Activated CD4-positive, alpha-beta memory T cell treated with anti-CD3 and anti-CD28 coated beads for 36 hours (primary cell): ENCODE data around the gene MAST2. TPM values are rescaled to one million over a fixed set of nuclear protein-coding genes. Genes with fewer than 3 reads are reported as not detected.
"Not testable (repeated sequence)": the region's sequence is repeated elsewhere in the genome, so short reads cannot be mapped to it uniquely, and the experiment has no call there.

Experiments
- CTCF ChIA-PET: fragments of 350-600 bp; sonication (Branson Sonifier 250); formaldehyde crosslinking; loops from one replicate; lab custom pipeline; 2021; ENCODE audit warnings: antibody characterized with exemption, inconsistent platforms; lab: Charles Lee
- POLR2A ChIA-PET: fragments of 350-600 bp; sonication (Branson Sonifier 250); formaldehyde crosslinking; loops from one replicate; lab custom pipeline; 2021; ENCODE audit warnings: antibody characterized with exemption; lab: Charles Lee
- DNase-seq: peaks from one replicate; pipeline ENCODE4 v3.0.0-alpha.2; 2020
- H3K27ac Mint-ChIP-seq: one replicate; pipeline ENCODE4 v1.8.0; 2021; ENCODE audit warnings: mixed read lengths
- H3K27me3 Mint-ChIP-seq: one replicate; pipeline ENCODE4 v1.8.0; 2021; ENCODE audit warnings: mixed read lengths
- H3K36me3 Mint-ChIP-seq: one replicate; pipeline ENCODE4 v1.8.0; 2021; ENCODE audit warnings: mixed read lengths
- H3K4me1 Mint-ChIP-seq: one replicate; pipeline ENCODE4 v1.8.0; 2021; ENCODE audit warnings: low read depth, mixed read lengths
- H3K4me3 Mint-ChIP-seq: one replicate; pipeline ENCODE4 v1.8.0; 2021; ENCODE audit warnings: mild to moderate bottlenecking, mixed read lengths
- H3K9me3 Mint-ChIP-seq: one replicate; pipeline ENCODE4 v1.8.0; 2021; ENCODE audit warnings: mixed read lengths
- intact Hi-C: fragments of 100-400 bp; cut with micrococcal nuclease; formaldehyde crosslinking; loops from one replicate; pipeline ENCODE4 v1.15.1; 2023
- total RNA-seq, 2 experiments: library from RNA; stranded (reverse); gene quantifications; one replicate each; pipeline ENCODE4 v1.2.3, GENCODE V29; 2021

Gene MAST2
- total RNA-seq, 2 experiments from 2014 or later: 25.1 to 26.6 TPM

DNA sequence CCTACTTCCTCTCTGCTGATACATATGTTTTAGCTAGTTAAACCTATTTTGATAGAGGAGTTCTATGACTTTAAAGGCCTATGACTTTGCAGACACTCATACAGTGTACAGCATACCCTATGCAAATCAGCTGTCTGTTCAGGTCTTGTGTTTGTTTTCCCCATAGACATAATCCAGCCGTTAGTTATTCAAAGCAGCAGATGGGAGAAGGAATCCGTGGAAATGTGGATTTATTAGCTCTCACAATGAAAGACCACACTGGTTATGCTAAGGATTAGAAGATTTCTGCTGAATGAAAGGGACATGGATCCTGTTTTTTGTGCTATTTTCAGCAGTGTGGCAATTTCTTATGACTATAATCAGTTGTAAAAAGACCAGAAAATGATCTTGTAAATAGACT, 59.8 kb downstream of the MAST2 start:
- no peaks in the 10 kb centered on the region for H3K27me3 Mint-ChIP-seq
- H3K27ac Mint-ChIP-seq: no peak overlapping the region
- ChIA-PET CTCF (interaction anchor here (0.6 kb wide), 1 partner anchor 15 kb away, joined by 4 read pairs; no protein-coding TSS in a partner anchor), POLR2A (interaction anchor here (0.5 to 1.1 kb wide), 2 partner anchors 23 to 59 kb away, joined by 3 read pairs; no protein-coding TSS in a partner anchor)
- no peaks in the 10 kb centered on the region for H3K9me3 Mint-ChIP-seq
- no peak for DNase-seq
- no peaks in the 10 kb centered on the region for H3K36me3 Mint-ChIP-seq
- intact Hi-C loops: loop anchor here (5.0 to 10.0 kb wide), 2 partner anchors 58 to 176 kb away; partner anchors contain the start of genes GPBP1L1, MAST2 and TMEM69
- no peak overlapping the region for H3K4me3 Mint-ChIP-seq
- H3K4me1 Mint-ChIP-seq: peaks cover 49% of the 10 kb centered on the region

GRCh38 chr1:45864167-45865106, 61.0 kb downstream of the MAST2 start:
- no peaks in the 10 kb centered on the region for H3K9me3 Mint-ChIP-seq
- intact Hi-C loops: loop anchor here (5.0 to 10.0 kb wide), 2 partner anchors 60 to 177 kb away; partner anchors contain the start of genes GPBP1L1, MAST2 and TMEM69
- ChIA-PET CTCF (interaction anchor here (0.7 kb wide), 1 partner anchor 109 kb away, joined by 3 read pairs; no protein-coding TSS in a partner anchor), POLR2A (no interaction called here)
- peak overlapping the region; percentile 53 for H3K4me3 Mint-ChIP-seq
- H3K27me3 Mint-ChIP-seq: no peaks in the 10 kb centered on the region
- no peak for DNase-seq
- peak overlapping the region; percentile 31 for H3K27ac Mint-ChIP-seq
- H3K4me1 Mint-ChIP-seq: peaks cover 49% of the 10 kb centered on the region
- H3K36me3 Mint-ChIP-seq: no peaks in the 10 kb centered on the region

DNA sequence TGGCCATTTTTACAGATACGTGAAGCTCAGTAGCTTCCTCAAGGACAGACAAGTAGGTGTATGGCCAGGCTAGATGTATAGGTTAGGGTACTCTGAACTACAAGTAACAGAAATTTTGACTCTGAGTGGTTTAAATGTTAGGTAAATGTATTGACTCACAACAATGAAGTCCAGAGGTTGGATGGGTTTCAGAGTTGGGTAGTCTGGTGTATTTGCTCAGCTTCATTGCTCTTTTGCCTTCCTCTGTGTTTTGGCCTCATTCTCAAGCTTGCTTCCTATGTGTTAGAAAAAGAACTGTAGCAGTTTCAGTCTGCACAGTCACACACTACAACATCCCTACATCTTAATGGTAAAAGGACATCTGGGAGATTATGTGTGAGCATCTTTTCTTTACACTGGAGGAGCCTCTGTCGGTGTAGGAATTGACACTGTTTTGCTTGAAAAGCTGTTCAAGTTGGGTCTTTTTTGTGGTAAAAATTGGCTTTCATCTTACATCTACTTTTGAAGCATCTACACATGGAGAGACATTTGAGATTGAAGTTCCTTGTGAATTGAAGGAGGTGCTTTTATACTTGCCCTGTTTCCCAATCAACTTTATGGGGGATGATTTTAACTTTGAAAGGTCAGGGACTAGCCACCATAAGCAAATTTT, 64.4 kb downstream of the MAST2 start:
- ChIA-PET POLR2A (no interaction called here), CTCF (interaction anchor here (1.0 kb wide), 1 partner anchor 13 kb away, joined by 3 read pairs; no protein-coding TSS in a partner anchor)
- Mint-ChIP-seq H3K4me3 (no peak overlapping the region), H3K4me1 (peaks cover 26% of the 10 kb centered on the region), H3K27ac (no peak overlapping the region), H3K36me3 (no peaks in the 10 kb centered on the region), H3K27me3 (no peaks in the 10 kb centered on the region), H3K9me3 (no peaks in the 10 kb centered on the region)
- DNase-seq: no peak
- intact Hi-C loops: loop anchor here (10.0 kb wide), 1 partner anchor 63 kb away; the partner anchor contains the start of gene MAST2

GRCh38 chr1:45868861-45869260, 65.4 kb downstream of the MAST2 start:
- CTCF ChIA-PET: no interaction called here
- no peak for DNase-seq
- Mint-ChIP-seq H3K9me3 (no peaks in the 10 kb centered on the region), H3K4me3 (no peak overlapping the region), H3K36me3 (no peaks in the 10 kb centered on the region), H3K27me3 (no peaks in the 10 kb centered on the region), H3K27ac (no peak overlapping the region), H3K4me1 (peaks cover 18% of the 10 kb centered on the region)
- intact Hi-C loops: loop anchor here (10.0 kb wide), 1 partner anchor 64 kb away; the partner anchor contains the start of gene MAST2
- POLR2A ChIA-PET: no interaction called here

GRCh38 chr1:45870500-45870899, 67.1 kb downstream of the MAST2 start:
- no peak for DNase-seq
- Mint-ChIP-seq H3K9me3 (no peaks in the 10 kb centered on the region), H3K27me3 (no peaks in the 10 kb centered on the region), H3K27ac (no peak overlapping the region), H3K4me1 (peaks cover 7% of the 10 kb centered on the region), H3K4me3 (no peak overlapping the region), H3K36me3 (no peaks in the 10 kb centered on the region)
- POLR2A ChIA-PET: no interaction called here
- CTCF ChIA-PET: no interaction called here
- intact Hi-C loops: no loop called here

DNA sequence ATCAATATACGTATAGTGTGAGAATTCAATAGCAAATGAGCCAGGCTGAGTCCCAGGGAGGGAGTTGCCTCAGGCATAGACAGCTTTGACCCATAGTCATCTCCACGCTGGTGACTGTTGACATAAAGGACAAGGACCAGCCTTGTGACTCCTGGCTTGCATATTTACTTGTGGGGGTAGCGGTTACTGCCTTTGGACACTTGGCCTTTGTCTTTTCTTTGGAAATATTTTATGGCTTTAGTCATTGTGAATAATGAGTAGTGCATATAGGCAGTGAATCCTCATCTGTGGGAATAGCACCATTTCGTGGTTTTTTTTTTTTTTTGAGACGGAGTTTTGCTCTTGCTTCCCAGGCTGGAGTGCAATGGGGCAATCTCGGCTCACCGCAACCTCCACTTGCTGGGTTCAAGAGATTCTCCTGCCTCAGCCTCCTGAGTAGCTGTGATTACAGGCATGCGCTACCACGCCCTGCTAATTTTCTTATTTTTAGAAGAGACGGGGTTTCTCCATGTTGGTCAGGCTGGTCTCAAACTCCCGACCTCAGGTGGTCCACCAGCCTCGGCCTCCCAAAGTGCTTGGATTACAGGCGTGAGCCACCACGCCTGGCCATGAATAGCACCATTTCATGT, 68.9 kb downstream of the MAST2 start:
- H3K4me1 Mint-ChIP-seq, DNase-seq, intact Hi-C loops, H3K36me3 Mint-ChIP-seq, POLR2A ChIA-PET, H3K27ac Mint-ChIP-seq, H3K9me3 Mint-ChIP-seq, H3K27me3 Mint-ChIP-seq, H3K4me3 Mint-ChIP-seq, CTCF ChIA-PET: not testable (repeated sequence)

GRCh38 chr1:45876000-45876617, 72.7 kb downstream of the MAST2 start:
- no peak overlapping the region for H3K27ac Mint-ChIP-seq
- no peaks in the 10 kb centered on the region for H3K36me3 Mint-ChIP-seq
- POLR2A ChIA-PET: no interaction called here
- no peak for DNase-seq
- H3K4me1 Mint-ChIP-seq: no peaks in the 10 kb centered on the region
- CTCF ChIA-PET: interaction anchor here (1.0 kb wide), 1 partner anchor 10 kb away, joined by 3 read pairs; no protein-coding TSS in a partner anchor
- H3K27me3 Mint-ChIP-seq: no peaks in the 10 kb centered on the region
- H3K4me3 Mint-ChIP-seq: no peak overlapping the region
- no peaks in the 10 kb centered on the region for H3K9me3 Mint-ChIP-seq
- intact Hi-C loops: no loop called here

DNA sequence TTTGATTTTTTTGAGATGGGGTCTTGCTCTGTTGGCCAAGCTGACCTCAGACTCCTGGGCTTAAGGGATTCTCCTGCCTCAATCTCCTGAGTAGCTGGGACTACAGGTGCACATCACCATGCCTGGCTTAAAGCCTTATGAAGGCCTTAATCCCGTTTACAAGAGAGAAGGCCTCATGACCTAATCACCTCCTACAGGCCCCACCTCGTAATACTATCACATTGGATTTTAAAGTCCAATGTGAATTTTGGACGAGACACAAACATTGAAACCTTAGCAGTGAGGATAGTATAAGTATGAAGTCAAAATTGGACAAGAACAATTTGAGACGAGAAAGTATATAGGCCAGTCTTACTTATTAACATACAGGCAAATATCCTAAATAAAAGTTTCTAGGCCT, 73.9 kb downstream of the MAST2 start:
- Mint-ChIP-seq H3K4me1 (no peaks in the 10 kb centered on the region), H3K27me3 (no peaks in the 10 kb centered on the region), H3K27ac (no peak overlapping the region), H3K4me3 (no peak overlapping the region), H3K9me3 (no peaks in the 10 kb centered on the region), H3K36me3 (no peaks in the 10 kb centered on the region)
- intact Hi-C loops: no loop called here
- DNase-seq: no peak
- ChIA-PET POLR2A (no interaction called here), CTCF (no interaction called here)

DNA sequence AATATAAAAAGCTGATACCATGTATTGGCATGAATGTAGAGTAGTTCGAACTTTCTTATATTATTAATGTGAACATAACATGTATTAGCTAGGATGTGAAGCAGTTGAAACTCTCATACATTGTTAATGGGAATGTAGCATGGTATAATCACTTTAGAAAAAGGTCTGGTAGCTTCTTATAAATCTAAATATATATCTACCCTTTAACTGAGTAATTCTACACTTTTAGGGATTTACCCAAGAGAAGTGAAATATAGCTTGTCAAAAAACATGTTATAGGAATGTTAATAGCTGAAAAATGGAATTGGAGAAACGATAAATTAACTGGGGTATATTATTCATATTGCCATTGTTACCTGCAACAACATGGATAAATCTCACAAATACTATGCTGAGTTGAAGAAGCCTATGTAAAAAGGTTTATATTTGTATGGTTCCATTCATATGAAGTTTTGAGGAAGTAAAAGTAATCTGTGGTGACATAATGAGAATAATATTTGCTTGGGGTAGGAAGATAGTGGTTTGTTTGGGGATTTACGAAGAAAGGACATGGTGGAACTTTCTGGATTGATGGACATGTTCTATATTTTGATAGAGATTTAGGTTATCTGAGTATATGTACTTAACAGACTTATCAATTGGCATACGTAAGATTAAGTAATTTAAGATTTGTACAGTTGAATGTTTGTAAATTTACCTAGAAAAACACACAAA, 76.6 kb downstream of the MAST2 start:
- Mint-ChIP-seq H3K4me3 (no peak overlapping the region), H3K9me3 (no peaks in the 10 kb centered on the region), H3K27me3 (no peaks in the 10 kb centered on the region), H3K27ac (no peak overlapping the region), H3K36me3 (no peaks in the 10 kb centered on the region), H3K4me1 (no peaks in the 10 kb centered on the region)
- no peak for DNase-seq
- intact Hi-C loops: no loop called here
- ChIA-PET POLR2A (no interaction called here), CTCF (no interaction called here)

GRCh38 chr1:45880930-45881329, 77.5 kb downstream of the MAST2 start:
- no peak overlapping the region for H3K4me3 Mint-ChIP-seq
- H3K4me1 Mint-ChIP-seq: no peaks in the 10 kb centered on the region
- CTCF ChIA-PET: no interaction called here

DNA sequence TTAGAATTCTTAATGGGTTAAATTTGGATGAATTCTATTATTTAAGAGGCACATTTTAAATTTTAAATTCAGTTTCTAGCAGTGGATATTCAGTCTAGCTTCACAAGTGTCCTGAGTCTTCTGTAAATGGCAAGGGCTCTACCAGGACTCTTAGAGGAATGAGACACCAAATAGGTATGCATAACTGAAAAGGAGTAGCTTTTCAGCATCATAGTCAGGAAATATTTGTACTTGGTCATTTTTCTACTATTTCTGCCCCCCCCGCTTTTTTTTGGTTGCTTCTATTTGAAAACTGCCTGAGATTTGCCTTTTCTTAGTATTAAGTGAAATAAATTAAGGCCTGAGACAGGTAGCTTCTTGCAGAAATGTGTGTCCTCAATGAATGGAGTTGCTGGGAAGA, 80.2 kb downstream of the MAST2 start:
- intact Hi-C loops: no loop called here
- DNase-seq: no peak
- no peaks in the 10 kb centered on the region for H3K36me3 Mint-ChIP-seq
- H3K4me1 Mint-ChIP-seq: peaks cover 20% of the 10 kb centered on the region
- no peak overlapping the region for H3K4me3 Mint-ChIP-seq
- POLR2A ChIA-PET: no interaction called here
- H3K27me3 Mint-ChIP-seq: no peaks in the 10 kb centered on the region
- CTCF ChIA-PET: no interaction called here
- no peaks in the 10 kb centered on the region for H3K9me3 Mint-ChIP-seq
- no peak overlapping the region for H3K27ac Mint-ChIP-seq

More at GRCh38 chr1:45880930-45881329, 77.5 kb downstream of the MAST2 start:
- no peaks in the 10 kb centered on the region for H3K27me3 Mint-ChIP-seq
- H3K9me3 Mint-ChIP-seq: no peaks in the 10 kb centered on the region
- DNase-seq: no peak
- POLR2A ChIA-PET: no interaction called here
- no peak overlapping the region for H3K27ac Mint-ChIP-seq
- intact Hi-C loops: no loop called here
- no peaks in the 10 kb centered on the region for H3K36me3 Mint-ChIP-seq
